SK-N-SH (cell line): Measurements from ENCODE around the gene RPL3. TPM values are rescaled to one million over a fixed set of nuclear protein-coding genes. Genes with fewer than 3 reads are reported as not detected.

Experiments used
- CTCF ChIA-PET: fragments of 300-600, 350-600 bp; formaldehyde crosslinking; extraction: SDS; loops from one replicate; lab custom pipeline; 2021; lab: Yijun Ruan, JAX
- POLR2A ChIA-PET: fragments of 350-600 bp; sonication (Branson Sonifier 250); formaldehyde crosslinking; extraction: SDS; loops from one replicate; lab custom pipeline; 2020; ENCODE audit warnings: antibody characterized with exemption, inconsistent platforms; lab: Yijun Ruan, JAX
- DNase-seq: peaks from one replicate; pipeline ENCODE4 v3.0.0; 2012
- H2AFZ ChIP-seq: fragments of 200-600 bp; sonication (generic); 2 replicates; pipeline ENCODE4 v1.8.1; 2016; ENCODE audit warnings: antibody characterized with exemption, mild to moderate bottlenecking, low read depth
- H3F3A ChIP-seq: fragments of 200-600 bp; sonication (generic); replicated peaks from 2 replicates; pipeline ENCODE3; 2016; ENCODE audit warnings: antibody characterized with exemption, mild to moderate bottlenecking; ENCODE audit not compliant: insufficient read depth
- H3K27ac ChIP-seq, 2 experiments: fragments of 200-500 bp in 1 of 2; fragments of 200-600 bp in 1 of 2; sonication (Bioruptor generic) in 1 of 2; sonication (generic), shearing (Covaris generic) in 1 of 2; 2 replicates each; pipeline versions ENCODE4 v1.5.1 to v1.6.1; 2014 to 2016; ENCODE audit warnings: low read depth in 2 of 2, inconsistent platforms in 1 of 2, low read length in 1 of 2, mild to moderate bottlenecking in 1 of 2, mixed read lengths in 1 of 2
- H3K27me3 ChIP-seq: fragments of 200-600 bp; sonication (generic), shearing (Covaris generic); 2 replicates; pipeline ENCODE4 v1.6.1; 2016; ENCODE audit warnings: mixed run types; ENCODE audit not compliant: insufficient read depth
- H3K36me3 ChIP-seq, 2 experiments: fragments of 200-500 bp in 1 of 2; fragments of 200-600 bp in 1 of 2; sonication (Bioruptor generic) in 1 of 2; sonication (generic) in 1 of 2; replicated peaks in 1 of 2; 2 replicates each; pipeline versions ENCODE3 to v1.5.1; 2014 to 2016; ENCODE audit warnings: low read length in 1 of 2, mild to moderate bottlenecking in 1 of 2; ENCODE audit not compliant: insufficient read depth in 2 of 2, control insufficient read depth in 1 of 2
- H3K4me1 ChIP-seq, 2 experiments: fragments of 200-500 bp in 1 of 2; fragments of 200-600 bp in 1 of 2; sonication (Bioruptor generic) in 1 of 2; sonication (generic), shearing (Covaris generic) in 1 of 2; 2 replicates each; pipeline versions ENCODE4 v1.5.1 to v1.6.1; 2014 to 2016; ENCODE audit warnings: low read depth in 1 of 2, low read length in 1 of 2, mixed run types in 1 of 2; ENCODE audit not compliant: insufficient read depth in 2 of 2, control insufficient read depth in 1 of 2
- H3K4me2 ChIP-seq: fragments of 200-600 bp; sonication (generic), shearing (Covaris generic); 2 replicates; pipeline ENCODE4 v1.6.1; 2017; ENCODE audit warnings: mixed run types
- H3K4me3 ChIP-seq, 2 experiments: fragments of 200-500 bp in 1 of 2; fragments of 200-600 bp in 1 of 2; sonication (Bioruptor generic) in 1 of 2; sonication (generic), shearing (Covaris generic) in 1 of 2; 2 replicates each; pipeline versions ENCODE4 v1.5.1 to v1.8.1; 2014 to 2016; ENCODE audit warnings: low read depth in 2 of 2, inconsistent platforms in 1 of 2, low read length in 1 of 2, mild to moderate bottlenecking in 1 of 2, mixed read lengths in 1 of 2, moderate library complexity in 1 of 2
- H3K79me2 ChIP-seq: fragments of 200-600 bp; sonication (generic); 2 replicates; pipeline ENCODE4 v1.8.1; 2017; ENCODE audit warnings: mild to moderate bottlenecking; ENCODE audit not compliant: insufficient read depth
- H3K9ac ChIP-seq: fragments of 200-600 bp; sonication (generic); 2 replicates; pipeline ENCODE4 v1.6.1; 2017; ENCODE audit warnings: mixed run types
- H3K9me2 ChIP-seq: fragments of 200-600 bp; sonication (generic); 2 replicates; pipeline ENCODE4 v1.6.1; 2017; ENCODE audit warnings: mixed run types
- H3K9me3 ChIP-seq: fragments of 200-600 bp; sonication (generic); 2 replicates; pipeline ENCODE4 v1.6.1; 2017; ENCODE audit warnings: mixed run types, mild to moderate bottlenecking, moderate library complexity
- H4K20me1 ChIP-seq: fragments of 200-600 bp; sonication (generic); 2 replicates; pipeline ENCODE4 v1.6.1; 2017; ENCODE audit warnings: mild to moderate bottlenecking, mixed run types; ENCODE audit not compliant: insufficient read depth
- CTCF ChIP-seq: fragments of 200-600 bp; sonication (generic); IDR thresholded peaks from 2 replicates; pipeline ENCODE4 v1.6.1; 2017; ENCODE audit warnings: antibody characterized with exemption, mild to moderate bottlenecking, moderate library complexity
- ELF1 ChIP-seq: IDR thresholded peaks from 2 replicates; pipeline ENCODE4 v1.4.0; 2012
- FOSL2 ChIP-seq: IDR thresholded peaks from 2 replicates; pipeline ENCODE4 v1.4.0; 2012; ENCODE audit warnings: low read depth, mild to moderate bottlenecking, moderate library complexity, borderline replicate concordance
- GATA2 ChIP-seq: sonication (generic); formaldehyde crosslinking; IDR thresholded peaks from 2 replicates; pipeline ENCODE4 v1.5.0; 2020; ENCODE audit warnings: mild to moderate bottlenecking, missing genetic modification reagents
- JUND ChIP-seq: IDR thresholded peaks from 2 replicates; pipeline ENCODE4 v1.4.0; 2012
- MXI1 ChIP-seq: IDR thresholded peaks from 2 replicates; pipeline ENCODE4 v1.6.1; 2012; ENCODE audit warnings: mild to moderate bottlenecking, low read depth, low read length, improper control_type of control experiment
- NFIC ChIP-seq: IDR thresholded peaks from 2 replicates; pipeline ENCODE4 v1.4.0; 2012; ENCODE audit warnings: borderline replicate concordance
- NRF1 ChIP-seq: IDR thresholded peaks from 2 replicates; pipeline ENCODE4 v1.6.1; 2012; ENCODE audit warnings: low read depth, mild to moderate bottlenecking, low read length
- POLR2AphosphoS5 ChIP-seq: IDR thresholded peaks from 2 replicates; pipeline ENCODE4 v1.6.1; 2012; ENCODE audit warnings: low read depth, low read length
- RAD21 ChIP-seq: IDR thresholded peaks from 2 replicates; pipeline ENCODE4 v1.6.1; 2012; ENCODE audit warnings: mild to moderate bottlenecking, low read length
- RXRA ChIP-seq: IDR thresholded peaks from 2 replicates; pipeline ENCODE4 v1.4.0; 2012; ENCODE audit warnings: low read depth, mild to moderate bottlenecking, borderline replicate concordance
- SIN3A ChIP-seq: IDR thresholded peaks from 2 replicates; pipeline ENCODE4 v1.6.1; 2012; ENCODE audit warnings: low read depth, mild to moderate bottlenecking, low read length, moderate library complexity, borderline replicate concordance
- SMC3 ChIP-seq: IDR thresholded peaks from 2 replicates; pipeline ENCODE4 v1.6.1; 2012; ENCODE audit warnings: low read depth, low read length, improper control_type of control experiment
- USF1 ChIP-seq: IDR thresholded peaks from 2 replicates; pipeline ENCODE4 v1.4.0; 2012; ENCODE audit warnings: low read depth, borderline replicate concordance
- USF2 ChIP-seq: fragments of 150-350 bp; IDR thresholded peaks from 2 replicates; pipeline ENCODE4 v1.6.1; 2017; ENCODE audit warnings: antibody characterized with exemption, low read length, low read depth, borderline replicate concordance
- YY1 ChIP-seq: IDR thresholded peaks from 2 replicates; pipeline ENCODE4 v1.4.0; 2012; ENCODE audit warnings: low read depth, mild to moderate bottlenecking
- WGBS: methylation state at CpG from one replicate; pipeline ENCODE4 v1.1.6; 2017; ENCODE audit warnings: low lambda C conversion rate; 5-methylcytosine and 5-hydroxymethylcytosine counted together
- polyA plus RNA-seq, 3 experiments: library from polyadenylated mRNA; depleted of rRNA; stranded (reverse); fragments of >200 nt; gene quantifications; 2 replicates each; pipeline ENCODE4 v1.2.3, GENCODE V29; 2012

RPL3 gene
- polyA plus RNA-seq, 1 of the 3 experiments (the other 2 are of a cell fraction) = 4,976 TPM

- no peak overlapping the region for H3K27ac ChIP-seq
Measured at GRCh38 chr22:39351689-39352214, 32.3 kb upstream of the RPL3 start.

More at GRCh38 chr22:39351689-39352214, 32.3 kb upstream of the RPL3 start:
- no peak overlapping the region for H2AFZ ChIP-seq
- no peaks in the 10 kb centered on the region for H3K36me3 ChIP-seq
- no peaks in the 10 kb centered on the region for H3K79me2 ChIP-seq
- H3K9me3 ChIP-seq = no peaks in the 10 kb centered on the region
- no peak overlapping the region for H3K9ac ChIP-seq
- H3F3A ChIP-seq = no peaks in the 10 kb centered on the region
- peaks cover 0 to 13% of the 10 kb centered on the region in 2 experiments; a peak in 1 of 4 replicates for H3K4me1 ChIP-seq
- H3K4me3 ChIP-seq = no peak overlapping the region
- ChIA-PET CTCF (no interaction called here), POLR2A (no interaction called here)
- DNase-seq = no peak
- no peaks in the 10 kb centered on the region for H3K27me3 ChIP-seq
- no CpG with 5 or more reads among the region's 8 CpGs for WGBS
- H4K20me1 ChIP-seq = no peaks in the 10 kb centered on the region
- no peak for TF ChIP-seq NRF1
- no peak for TF ChIP-seq USF2
- TF ChIP-seq SMC3 = no peak
- no peak for TF ChIP-seq YY1
- no peak for TF ChIP-seq GATA2 (CRISPR knock-in tag)
- no peak for TF ChIP-seq MXI1
- no peak for TF ChIP-seq NFIC
- no peak for TF ChIP-seq POLR2AphosphoS5
- TF ChIP-seq RAD21 = no peak
- no peak for TF ChIP-seq CTCF
- no peak for TF ChIP-seq SIN3A
- TF ChIP-seq JUND = no peak
- TF ChIP-seq ELF1 = no peak
- no peak for TF ChIP-seq RXRA
- no peak for TF ChIP-seq USF1
- no peak for TF ChIP-seq FOSL2
- H3K9me2 ChIP-seq = no peaks in the 10 kb centered on the region
- H3K4me2 ChIP-seq = no peak overlapping the region
